GM12878 (cell line): ENCODE data around the gene ABCC4. TPM values are rescaled to one million over a fixed set of nuclear protein-coding genes. Genes with fewer than 3 reads are reported as not detected.
A peak's percentile ranks its signal among the peaks of the same experiment; 100 is the strongest.

ENCODE experiments used
- ASH2L ChIP-seq: fragments of 300-600, 200-600 bp; sonication (generic); IDR thresholded peaks from 2 replicates; pipeline ENCODE4 v1.6.1; 2017; ENCODE audit warnings: low read depth, mild to moderate bottlenecking, borderline replicate concordance
- E2F4 ChIP-seq: IDR thresholded peaks from 2 replicates; pipeline ENCODE4 v1.6.1; 2012; ENCODE audit warnings: low read depth, low read length, improper control_type of control experiment
- E2F8 ChIP-seq: fragments of 450-650 bp; IDR thresholded peaks from 2 replicates; pipeline ENCODE4 v1.6.1; 2018; ENCODE audit warnings: mild to moderate bottlenecking, low read depth, moderate library complexity; ENCODE audit not compliant: partially characterized antibody
- LARP7 ChIP-seq: fragments of 450-650 bp; IDR thresholded peaks from 2 replicates; pipeline ENCODE4 v1.6.1; 2017; ENCODE audit warnings: mild to moderate bottlenecking
- RAD21 ChIP-seq: IDR thresholded peaks from 2 replicates; pipeline ENCODE4 v1.6.1; 2011; ENCODE audit warnings: mild to moderate bottlenecking, low read depth, low read length, moderate library complexity; ENCODE audit not compliant: insufficient read depth
- RELA ChIP-seq: fragments of 450-650 bp; IDR thresholded peaks from 2 replicates; pipeline ENCODE4 v1.8.0; 2014; ENCODE audit warnings: borderline replicate concordance; ENCODE audit not compliant: partially characterized antibody
- SMAD5 ChIP-seq: IDR thresholded peaks from 2 replicates; pipeline ENCODE4 v1.6.1; 2016; ENCODE audit warnings: antibody characterized with exemption, low read depth
- TARDBP ChIP-seq: IDR thresholded peaks from 2 replicates; pipeline ENCODE4 v1.6.1; 2016; ENCODE audit warnings: borderline replicate concordance
- TCF3 ChIP-seq: IDR thresholded peaks from 2 replicates; pipeline ENCODE4 v1.6.1; 2012; ENCODE audit warnings: low read depth, mild to moderate bottlenecking, low read length, borderline replicate concordance; ENCODE audit not compliant: insufficient read depth
- USF1 ChIP-seq: IDR thresholded peaks from 2 replicates; pipeline ENCODE4 v1.6.1; 2011; ENCODE audit warnings: borderline replicate concordance, low read depth, mild to moderate bottlenecking, moderate library complexity, mixed read lengths, low read length; ENCODE audit not compliant: insufficient read depth; ENCODE audit errors: extremely low read length
- polyA plus RNA-seq, 11 experiments: library from polyadenylated mRNA; depleted of rRNA in 4 of 11; unstranded in 6 of 11; stranded (reverse) in 5 of 11; fragments of >200 nt; fragmentation: Nextera tagmentation in 4 of 11; fragmentation: Illumina TruSeq in 1 of 11; extraction: Ambion mirVana in 4 of 11; extraction: Trizol in 1 of 11; gene quantifications; 1 replicate in 1 of 11; 2 replicates in 10 of 11; pipeline versions ENCODE4 v1.2.1 to v1.2.3, GENCODE V29; 2011 to 2016; ENCODE audit warnings: inconsistent platforms in 2 of 11, missing spikeins in 2 of 11, low read depth in 1 of 11
- total RNA-seq, 4 experiments: library from RNA; depleted of rRNA in 3 of 4; stranded (reverse); fragments of >200 nt in 3 of 4; fragmentation: Illumina TruSeq in 1 of 4; extraction: Trizol in 1 of 4; gene quantifications; 2 replicates each; pipeline versions ENCODE4 v1.2.1 to v1.2.3, GENCODE V29; 2013 to 2021
- TF ChIP-seq, protein P1 (sequence below): fragments of 450-650 bp; IDR thresholded peaks from 2 replicates; pipeline ENCODE4 v1.6.1; 2017; ENCODE audit warnings: mild to moderate bottlenecking, moderate library complexity
- TF ChIP-seq, protein P2 (sequence below): IDR thresholded peaks from 2 replicates; pipeline ENCODE4 v1.6.1; 2012; ENCODE audit warnings: improper control_type of control experiment, low read depth, low read length; ENCODE audit not compliant: insufficient replicate concordance

The ABCC4 gene
- total and polyA plus RNA-seq, 10 of the 15 experiments (the other 5 are each of a cell fraction or from before 2014, with no cell fraction given) = 7.2 to 44.4 (median 24.1) TPM

DNA sequence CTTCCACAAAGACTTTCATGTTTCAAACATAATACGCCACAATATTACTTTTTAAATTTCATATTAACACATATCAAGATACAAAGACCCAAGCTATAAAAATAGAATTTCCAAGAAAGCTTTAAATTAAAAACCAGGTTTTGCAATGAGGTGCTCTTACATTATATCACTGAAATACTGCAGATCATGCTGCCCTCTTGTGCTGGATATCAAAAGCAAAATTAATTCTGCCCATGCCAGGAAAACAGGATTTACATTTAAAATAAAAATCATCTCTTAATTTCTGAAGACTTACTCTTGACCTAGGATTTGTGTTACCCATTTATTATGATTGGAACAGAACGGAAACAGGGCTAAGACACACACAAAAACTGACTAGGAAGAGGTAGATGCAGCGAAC lies 145.0 kb downstream of the ABCC4 start (continued):
- TF ChIP-seq, protein P1, sequence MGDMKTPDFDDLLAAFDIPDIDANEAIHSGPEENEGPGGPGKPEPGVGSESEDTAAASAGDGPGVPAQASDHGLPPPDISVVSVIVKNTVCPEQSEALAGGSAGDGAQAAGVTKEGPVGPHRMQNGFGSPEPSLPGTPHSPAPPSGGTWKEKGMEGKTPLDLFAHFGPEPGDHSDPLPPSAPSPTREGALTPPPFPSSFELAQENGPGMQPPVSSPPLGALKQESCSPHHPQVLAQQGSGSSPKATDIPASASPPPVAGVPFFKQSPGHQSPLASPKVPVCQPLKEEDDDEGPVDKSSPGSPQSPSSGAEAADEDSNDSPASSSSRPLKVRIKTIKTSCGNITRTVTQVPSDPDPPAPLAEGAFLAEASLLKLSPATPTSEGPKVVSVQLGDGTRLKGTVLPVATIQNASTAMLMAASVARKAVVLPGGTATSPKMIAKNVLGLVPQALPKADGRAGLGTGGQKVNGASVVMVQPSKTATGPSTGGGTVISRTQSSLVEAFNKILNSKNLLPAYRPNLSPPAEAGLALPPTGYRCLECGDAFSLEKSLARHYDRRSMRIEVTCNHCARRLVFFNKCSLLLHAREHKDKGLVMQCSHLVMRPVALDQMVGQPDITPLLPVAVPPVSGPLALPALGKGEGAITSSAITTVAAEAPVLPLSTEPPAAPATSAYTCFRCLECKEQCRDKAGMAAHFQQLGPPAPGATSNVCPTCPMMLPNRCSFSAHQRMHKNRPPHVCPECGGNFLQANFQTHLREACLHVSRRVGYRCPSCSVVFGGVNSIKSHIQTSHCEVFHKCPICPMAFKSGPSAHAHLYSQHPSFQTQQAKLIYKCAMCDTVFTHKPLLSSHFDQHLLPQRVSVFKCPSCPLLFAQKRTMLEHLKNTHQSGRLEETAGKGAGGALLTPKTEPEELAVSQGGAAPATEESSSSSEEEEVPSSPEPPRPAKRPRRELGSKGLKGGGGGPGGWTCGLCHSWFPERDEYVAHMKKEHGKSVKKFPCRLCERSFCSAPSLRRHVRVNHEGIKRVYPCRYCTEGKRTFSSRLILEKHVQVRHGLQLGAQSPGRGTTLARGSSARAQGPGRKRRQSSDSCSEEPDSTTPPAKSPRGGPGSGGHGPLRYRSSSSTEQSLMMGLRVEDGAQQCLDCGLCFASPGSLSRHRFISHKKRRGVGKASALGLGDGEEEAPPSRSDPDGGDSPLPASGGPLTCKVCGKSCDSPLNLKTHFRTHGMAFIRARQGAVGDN = no peak
- no peak for TF ChIP-seq ASH2L
- no peak for TF ChIP-seq TCF3
- TF ChIP-seq RELA = no peak
- TF ChIP-seq, protein P2, sequence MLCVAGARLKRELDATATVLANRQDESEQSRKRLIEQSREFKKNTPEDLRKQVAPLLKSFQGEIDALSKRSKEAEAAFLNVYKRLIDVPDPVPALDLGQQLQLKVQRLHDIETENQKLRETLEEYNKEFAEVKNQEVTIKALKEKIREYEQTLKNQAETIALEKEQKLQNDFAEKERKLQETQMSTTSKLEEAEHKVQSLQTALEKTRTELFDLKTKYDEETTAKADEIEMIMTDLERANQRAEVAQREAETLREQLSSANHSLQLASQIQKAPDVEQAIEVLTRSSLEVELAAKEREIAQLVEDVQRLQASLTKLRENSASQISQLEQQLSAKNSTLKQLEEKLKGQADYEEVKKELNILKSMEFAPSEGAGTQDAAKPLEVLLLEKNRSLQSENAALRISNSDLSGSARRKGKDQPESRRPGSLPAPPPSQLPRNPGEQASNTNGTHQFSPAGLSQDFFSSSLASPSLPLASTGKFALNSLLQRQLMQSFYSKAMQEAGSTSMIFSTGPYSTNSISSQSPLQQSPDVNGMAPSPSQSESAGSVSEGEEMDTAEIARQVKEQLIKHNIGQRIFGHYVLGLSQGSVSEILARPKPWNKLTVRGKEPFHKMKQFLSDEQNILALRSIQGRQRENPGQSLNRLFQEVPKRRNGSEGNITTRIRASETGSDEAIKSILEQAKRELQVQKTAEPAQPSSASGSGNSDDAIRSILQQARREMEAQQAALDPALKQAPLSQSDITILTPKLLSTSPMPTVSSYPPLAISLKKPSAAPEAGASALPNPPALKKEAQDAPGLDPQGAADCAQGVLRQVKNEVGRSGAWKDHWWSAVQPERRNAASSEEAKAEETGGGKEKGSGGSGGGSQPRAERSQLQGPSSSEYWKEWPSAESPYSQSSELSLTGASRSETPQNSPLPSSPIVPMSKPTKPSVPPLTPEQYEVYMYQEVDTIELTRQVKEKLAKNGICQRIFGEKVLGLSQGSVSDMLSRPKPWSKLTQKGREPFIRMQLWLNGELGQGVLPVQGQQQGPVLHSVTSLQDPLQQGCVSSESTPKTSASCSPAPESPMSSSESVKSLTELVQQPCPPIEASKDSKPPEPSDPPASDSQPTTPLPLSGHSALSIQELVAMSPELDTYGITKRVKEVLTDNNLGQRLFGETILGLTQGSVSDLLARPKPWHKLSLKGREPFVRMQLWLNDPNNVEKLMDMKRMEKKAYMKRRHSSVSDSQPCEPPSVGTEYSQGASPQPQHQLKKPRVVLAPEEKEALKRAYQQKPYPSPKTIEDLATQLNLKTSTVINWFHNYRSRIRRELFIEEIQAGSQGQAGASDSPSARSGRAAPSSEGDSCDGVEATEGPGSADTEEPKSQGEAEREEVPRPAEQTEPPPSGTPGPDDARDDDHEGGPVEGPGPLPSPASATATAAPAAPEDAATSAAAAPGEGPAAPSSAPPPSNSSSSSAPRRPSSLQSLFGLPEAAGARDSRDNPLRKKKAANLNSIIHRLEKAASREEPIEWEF = no peak
- peak; percentile 28; the same call in 1 of the 2 replicates for TF ChIP-seq RAD21
- TF ChIP-seq E2F8 = no peak
- no peak for TF ChIP-seq TARDBP
- TF ChIP-seq USF1 = no peak
- TF ChIP-seq LARP7 = no peak
- TF ChIP-seq E2F4 = no peak
- no peak for TF ChIP-seq SMAD5
- TF ChIP-seq, all 136 proteins: peak for 2
